Measurements from ENCODE around the gene CENPH. TPM values are rescaled to one million over a fixed set of nuclear protein-coding genes. Genes with fewer than 3 reads are reported as not detected.

The CENPH gene
- total and polyA plus RNA-seq, 2 of the 13 experiments (the other 11 are each of a cell fraction or from before 2014, with no cell fraction given) = 11.2 to 28.8 TPM

- TF ChIP-seq HINFP (CRISPR knock-in tag; IDR thresholded peaks at IDR 0.05; ENCODE audit: low read depth) (peak; percentile 70; the same call in 1 of the 2 replicates), ZNF607 (CRISPR knock-in tag; IDR thresholded peaks at IDR 0.05; ENCODE audit: borderline replicate concordance) (peak; percentile 82; the same call in 1 of the 2 replicates), SNRNP70 (IDR thresholded peaks at IDR 0.05; ENCODE audit: low read depth, low read length) (no peak), MXD1 (CRISPR knock-in tag; IDR thresholded peaks at IDR 0.05) (peak; percentile 99; the same call in 1 of the 2 replicates), ZNF274 (CRISPR knock-in tag; IDR thresholded peaks at IDR 0.05) (peak; percentile 32; the same call in 1 of the 2 replicates), ZNF839 (CRISPR knock-in tag; IDR thresholded peaks at IDR 0.05; ENCODE audit: borderline replicate concordance) (0 out of 2 replicates have a peak, but pooled peaks have one; percentile 57), ZNF672 (CRISPR knock-in tag; IDR thresholded peaks at IDR 0.05) (peak; percentile 81; the same call in 1 of the 2 replicates), GMEB1 (CRISPR knock-in tag; IDR thresholded peaks at IDR 0.05; ENCODE audit: borderline replicate concordance) (peak; percentile 69; the same call in 1 of the 2 replicates), ZNF431 (CRISPR knock-in tag; IDR thresholded peaks at IDR 0.05; ENCODE audit: borderline replicate concordance, low read depth) (no peak), PHF21A (CRISPR knock-in tag; IDR thresholded peaks at IDR 0.05) (peak; percentile 67; the same call in 1 of the 2 replicates), CHCHD3 (CRISPR knock-in tag; IDR thresholded peaks at IDR 0.05) (no peak; the same call in 1 of the 2 replicates), CCDC6 (CRISPR knock-in tag; IDR thresholded peaks at IDR 0.05) (peak; percentile 87), CEBPB (IDR thresholded peaks at IDR 0.05; ENCODE audit: borderline replicate concordance, low read depth, low read length) (no peak), ZNF331 (CRISPR knock-in tag; IDR thresholded peaks at IDR 0.05) (peak; percentile 71), SUZ12 (IDR thresholded peaks at IDR 0.05; ENCODE audit: low read depth, low read length) (no peak), PREB (CRISPR knock-in tag; IDR thresholded peaks at IDR 0.05) (no peak), SNAPC5 (CRISPR knock-in tag; IDR thresholded peaks at IDR 0.05; ENCODE audit: borderline replicate concordance) (no peak), CEBPG (CRISPR knock-in tag; IDR thresholded peaks at IDR 0.05) (peak; percentile 44; the same call in 1 of the 2 replicates), SOX13 (IDR thresholded peaks at IDR 0.05) (no peak), SOX13 (CRISPR knock-in tag; conservative IDR thresholded peaks at IDR 0.05 in 1 of 2, IDR thresholded peaks at IDR 0.05 in 1 of 2) (peak in 1 of 2 experiments; percentile 44; a peak in 2 of 4 replicates), NFYB (CRISPR knock-in tag; IDR thresholded peaks at IDR 0.05) (peak; percentile 97), FUBP1 (CRISPR knock-in tag; IDR thresholded peaks at IDR 0.05; ENCODE audit: borderline replicate concordance) (no peak)
Observed at GRCh38 chr5:69166686-69167492, 22.5 kb upstream of the CENPH start, which contains the start of gene CCNB1 (continued).

Measured in HepG2 (cell line).